ENCODE data around the gene NINJ1. TPM values are rescaled to one million over a fixed set of nuclear protein-coding genes. Genes with fewer than 3 reads are reported as not detected.

The NINJ1 gene
- total RNA-seq, 1 donor from 2014 or later, result 29.4 TPM

DNA sequence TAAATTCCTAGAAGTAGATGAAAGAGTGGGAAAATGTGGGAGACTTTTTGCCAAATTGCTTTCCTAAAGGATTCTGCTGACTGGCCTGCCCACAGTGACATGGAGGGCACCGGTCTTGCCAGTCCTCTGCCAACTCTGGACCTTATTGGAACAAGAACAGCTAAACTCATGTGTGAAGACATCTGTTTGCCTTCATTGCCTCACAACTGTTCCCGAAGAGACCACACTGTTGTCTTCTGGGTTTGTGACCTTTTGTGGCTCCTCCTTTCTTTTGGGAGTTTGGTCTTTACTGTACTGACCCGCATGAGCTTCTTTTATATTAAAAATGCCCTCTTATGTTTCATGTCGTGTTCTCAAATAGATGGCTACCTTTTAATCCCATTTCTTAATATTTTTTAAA lies 33.8 kb upstream of the NINJ1 start:
- H3K4me1 Mint-ChIP-seq (ENCODE audit: low read depth, unreplicated experiment), result peaks cover 22% of the 10 kb centered on the region
- H3K27me3 Mint-ChIP-seq (ENCODE audit: unreplicated experiment), result peaks cover 1% of the 10 kb centered on the region
- H3K9me3 Mint-ChIP-seq (ENCODE audit: unreplicated experiment), result peaks cover 3% of the 10 kb centered on the region
- peak overlapping the region; percentile 8 for H3K27ac Mint-ChIP-seq (ENCODE audit: unreplicated experiment)
- H3K4me3 Mint-ChIP-seq (ENCODE audit: unreplicated experiment), result no peak overlapping the region
- H3K36me3 Mint-ChIP-seq (ENCODE audit: unreplicated experiment), result no peaks in the 10 kb centered on the region
- DNase-seq, result no peak
- TF ChIP-seq, protein P1, sequence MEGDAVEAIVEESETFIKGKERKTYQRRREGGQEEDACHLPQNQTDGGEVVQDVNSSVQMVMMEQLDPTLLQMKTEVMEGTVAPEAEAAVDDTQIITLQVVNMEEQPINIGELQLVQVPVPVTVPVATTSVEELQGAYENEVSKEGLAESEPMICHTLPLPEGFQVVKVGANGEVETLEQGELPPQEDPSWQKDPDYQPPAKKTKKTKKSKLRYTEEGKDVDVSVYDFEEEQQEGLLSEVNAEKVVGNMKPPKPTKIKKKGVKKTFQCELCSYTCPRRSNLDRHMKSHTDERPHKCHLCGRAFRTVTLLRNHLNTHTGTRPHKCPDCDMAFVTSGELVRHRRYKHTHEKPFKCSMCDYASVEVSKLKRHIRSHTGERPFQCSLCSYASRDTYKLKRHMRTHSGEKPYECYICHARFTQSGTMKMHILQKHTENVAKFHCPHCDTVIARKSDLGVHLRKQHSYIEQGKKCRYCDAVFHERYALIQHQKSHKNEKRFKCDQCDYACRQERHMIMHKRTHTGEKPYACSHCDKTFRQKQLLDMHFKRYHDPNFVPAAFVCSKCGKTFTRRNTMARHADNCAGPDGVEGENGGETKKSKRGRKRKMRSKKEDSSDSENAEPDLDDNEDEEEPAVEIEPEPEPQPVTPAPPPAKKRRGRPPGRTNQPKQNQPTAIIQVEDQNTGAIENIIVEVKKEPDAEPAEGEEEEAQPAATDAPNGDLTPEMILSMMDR (IDR thresholded peaks at IDR 0.05; ENCODE audit: partially characterized antibody, unreplicated experiment), result no peak

DNA sequence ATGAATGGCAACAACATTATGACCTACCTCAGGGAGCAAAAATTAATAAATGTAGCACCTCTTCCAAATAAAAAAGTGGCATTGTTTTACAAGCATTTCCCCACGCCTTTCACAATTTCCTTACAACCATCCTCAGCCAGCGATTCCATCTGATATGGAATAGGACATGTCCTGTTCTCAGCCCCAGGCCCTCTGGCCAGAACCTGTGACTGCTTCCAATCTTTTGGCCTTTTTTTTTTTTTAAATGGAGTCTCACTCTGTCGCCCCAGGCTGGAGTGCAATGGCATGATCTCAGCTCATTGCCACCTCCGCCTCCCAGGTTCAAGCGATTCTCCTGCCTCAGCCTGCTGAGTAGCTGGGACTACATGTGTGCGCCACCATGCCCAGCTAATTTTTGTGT lies 33.1 kb upstream of the NINJ1 start:
- no peak overlapping the region for H3K4me3 Mint-ChIP-seq (ENCODE audit: unreplicated experiment)
- H3K9me3 Mint-ChIP-seq (ENCODE audit: unreplicated experiment), result peaks cover 3% of the 10 kb centered on the region
- H3K27ac Mint-ChIP-seq (ENCODE audit: unreplicated experiment), result peak overlapping the region; percentile 1
- TF ChIP-seq, protein P1 (IDR thresholded peaks at IDR 0.05; ENCODE audit: partially characterized antibody, unreplicated experiment), result no peak
- no peaks in the 10 kb centered on the region for H3K36me3 Mint-ChIP-seq (ENCODE audit: unreplicated experiment)
- DNase-seq, result no peak
- peaks cover 22% of the 10 kb centered on the region for H3K4me1 Mint-ChIP-seq (ENCODE audit: low read depth, unreplicated experiment)
- no peaks in the 10 kb centered on the region for H3K27me3 Mint-ChIP-seq (ENCODE audit: unreplicated experiment)

- no peak overlapping the region for H3K27ac Mint-ChIP-seq (ENCODE audit: unreplicated experiment)
- no peaks in the 10 kb centered on the region for H3K27me3 Mint-ChIP-seq (ENCODE audit: unreplicated experiment)
- peaks cover 22% of the 10 kb centered on the region for H3K4me1 Mint-ChIP-seq (ENCODE audit: low read depth, unreplicated experiment)
- no peak overlapping the region for H3K4me3 Mint-ChIP-seq (ENCODE audit: unreplicated experiment)
- peaks cover 3% of the 10 kb centered on the region for H3K9me3 Mint-ChIP-seq (ENCODE audit: unreplicated experiment)
- DNase-seq, result no peak
- no peaks in the 10 kb centered on the region for H3K36me3 Mint-ChIP-seq (ENCODE audit: unreplicated experiment)
- TF ChIP-seq, protein P1 (IDR thresholded peaks at IDR 0.05; ENCODE audit: partially characterized antibody, unreplicated experiment), result no peak
Observed at GRCh38 chr9:93166699-93167098, 32.6 kb upstream of the NINJ1 start.

DNA sequence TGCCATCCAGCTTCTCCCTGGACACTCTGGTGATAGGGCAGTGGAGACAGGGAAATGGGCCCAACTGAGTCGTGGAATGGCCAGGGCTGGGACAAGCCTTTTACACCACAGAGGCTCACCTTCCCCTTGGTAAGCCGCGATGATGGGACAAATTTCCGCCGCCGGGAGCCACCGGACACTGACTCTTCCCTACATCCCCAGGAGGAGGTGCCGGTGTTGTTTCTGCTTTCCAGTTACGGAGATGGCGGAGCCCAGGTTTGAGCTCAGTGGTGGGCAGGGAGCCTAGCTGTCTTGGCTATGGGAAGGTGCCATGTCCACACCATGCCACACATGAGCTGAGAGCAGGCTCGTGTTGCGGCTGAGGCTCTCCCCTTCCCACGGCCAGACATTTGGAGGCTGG lies 30.0 kb upstream of the NINJ1 start:
- TF ChIP-seq, protein P1 (IDR thresholded peaks at IDR 0.05; ENCODE audit: partially characterized antibody, unreplicated experiment), result no peak
- no peaks in the 10 kb centered on the region for H3K36me3 Mint-ChIP-seq (ENCODE audit: unreplicated experiment)
- H3K4me1 Mint-ChIP-seq (ENCODE audit: low read depth, unreplicated experiment), result peaks cover 22% of the 10 kb centered on the region
- H3K9me3 Mint-ChIP-seq (ENCODE audit: unreplicated experiment), result peaks cover 3% of the 10 kb centered on the region
- no peak for DNase-seq
- no peak overlapping the region for H3K4me3 Mint-ChIP-seq (ENCODE audit: unreplicated experiment)
- no peaks in the 10 kb centered on the region for H3K27me3 Mint-ChIP-seq (ENCODE audit: unreplicated experiment)
- H3K27ac Mint-ChIP-seq (ENCODE audit: unreplicated experiment), result no peak overlapping the region

DNA sequence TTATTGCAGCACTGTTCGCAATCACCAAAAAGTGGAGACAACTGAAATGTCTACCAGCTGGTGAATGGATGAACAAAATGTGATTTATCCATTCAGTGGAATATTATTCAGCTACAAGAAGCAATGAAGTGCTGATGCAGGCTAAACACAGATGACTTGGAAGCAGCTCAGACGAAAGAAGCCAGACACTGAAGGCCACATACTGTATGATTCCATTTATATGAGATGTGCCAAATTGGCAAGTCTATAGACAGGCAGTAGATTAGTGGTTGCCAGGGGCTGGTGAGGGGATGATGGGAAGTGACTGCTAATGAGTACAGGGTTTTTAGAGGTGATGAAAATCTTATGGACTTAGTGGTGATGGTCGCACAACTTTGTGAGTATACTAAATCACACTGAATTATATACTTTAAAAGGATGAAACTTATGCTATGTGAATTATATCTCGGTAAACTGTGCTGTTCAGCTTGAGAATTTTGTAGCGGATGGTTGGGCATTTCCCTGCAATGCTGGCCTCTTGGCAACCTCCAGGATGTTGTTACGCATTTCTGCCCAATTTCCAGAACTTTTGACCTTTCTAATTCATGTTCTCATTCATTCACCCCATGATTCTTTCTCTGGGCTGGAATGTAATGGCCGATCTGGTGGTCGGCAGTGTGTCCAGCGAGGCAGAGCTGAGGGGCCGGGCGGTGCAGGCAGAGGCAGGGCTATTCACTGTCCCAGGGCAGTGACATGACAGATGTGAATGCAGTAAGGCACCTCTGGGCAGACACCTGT lies 27.9 kb upstream of the NINJ1 start:
- no peak for DNase-seq
- no peak overlapping the region for H3K27ac Mint-ChIP-seq (ENCODE audit: unreplicated experiment)
- no peaks in the 10 kb centered on the region for H3K27me3 Mint-ChIP-seq (ENCODE audit: unreplicated experiment)
- peaks cover 5% of the 10 kb centered on the region for H3K4me1 Mint-ChIP-seq (ENCODE audit: low read depth, unreplicated experiment)
- H3K9me3 Mint-ChIP-seq (ENCODE audit: unreplicated experiment), result no peaks in the 10 kb centered on the region
- H3K4me3 Mint-ChIP-seq (ENCODE audit: unreplicated experiment), result no peak overlapping the region
- TF ChIP-seq, protein P1 (IDR thresholded peaks at IDR 0.05; ENCODE audit: partially characterized antibody, unreplicated experiment), result no peak
- H3K36me3 Mint-ChIP-seq (ENCODE audit: unreplicated experiment), result no peaks in the 10 kb centered on the region
